GM23248 (cell line): ENCODE data around the gene GPATCH8. TPM values are rescaled to one million over a fixed set of nuclear protein-coding genes. Genes with fewer than 3 reads are reported as not detected.
A peak's percentile ranks its signal among the peaks of the same experiment; 100 is the strongest.

Experiments
- DNase-seq: peaks from one replicate; pipeline ENCODE4 v3.0.0-alpha.2; 2015
- H2AFZ ChIP-seq: fragments of 200-600 bp; sonication (generic); 2 replicates; pipeline ENCODE4 v1.6.1; 2016; ENCODE audit warnings: antibody characterized with exemption
- H3F3A ChIP-seq: fragments of 200-600 bp; sonication (generic); 2 replicates; pipeline ENCODE4 v1.6.1; 2016; ENCODE audit warnings: mild to moderate bottlenecking, antibody characterized with exemption, mixed run types; ENCODE audit not compliant: insufficient read depth
- H3K27ac ChIP-seq: fragments of 200-600 bp; sonication (generic); 2 replicates; pipeline ENCODE4 v1.5.1; 2016; ENCODE audit warnings: mild to moderate bottlenecking
- H3K27me3 ChIP-seq: fragments of 200-600 bp; sonication (generic); replicated peaks from 2 replicates; pipeline ENCODE4 v1.6.1; 2016; ENCODE audit warnings: mild to moderate bottlenecking; ENCODE audit not compliant: insufficient read depth
- H3K36me3 ChIP-seq: fragments of 200-600 bp; sonication (generic); 2 replicates; pipeline ENCODE4 v1.6.1; 2016; ENCODE audit warnings: low read depth, mild to moderate bottlenecking
- H3K4me1 ChIP-seq: fragments of 200-600 bp; sonication (generic); 2 replicates; pipeline ENCODE4 v1.6.1; 2016; ENCODE audit warnings: mild to moderate bottlenecking; ENCODE audit not compliant: insufficient read depth
- H3K4me2 ChIP-seq: fragments of 200-600 bp; sonication (generic); one replicate; pipeline ENCODE4 v1.6.1; 2016; ENCODE audit warnings: mild to moderate bottlenecking; ENCODE audit not compliant: unreplicated experiment
- H3K4me3 ChIP-seq: fragments of 200-600 bp; sonication (generic); 2 replicates; pipeline ENCODE4 v1.5.1; 2016; ENCODE audit warnings: mild to moderate bottlenecking
- H3K79me2 ChIP-seq: fragments of 200-600 bp; sonication (generic); 2 replicates; pipeline ENCODE4 v1.6.1; 2016; ENCODE audit warnings: mild to moderate bottlenecking; ENCODE audit not compliant: insufficient read depth
- H3K9ac ChIP-seq: fragments of 200-600 bp; sonication (generic); 2 replicates; pipeline ENCODE4 v1.6.1; 2016; ENCODE audit warnings: mild to moderate bottlenecking
- H3K9me2 ChIP-seq: fragments of 200-600 bp; sonication (generic); 2 replicates; pipeline ENCODE4 v1.6.1; 2016; ENCODE audit warnings: mixed run types, mild to moderate bottlenecking, moderate library complexity; ENCODE audit not compliant: insufficient read depth
- H3K9me3 ChIP-seq: fragments of 200-600 bp; sonication (generic); one replicate; pipeline ENCODE4 v1.6.1; 2017; ENCODE audit warnings: low read depth
- H4K20me1 ChIP-seq: fragments of 200-600 bp; sonication (generic); 2 replicates; pipeline ENCODE4 v1.6.0; 2016; ENCODE audit not compliant: insufficient read depth
- EZH2 ChIP-seq: fragments of 200-600 bp; sonication (generic); IDR thresholded peaks from 2 replicates; pipeline ENCODE4 v1.6.1; 2018; ENCODE audit warnings: antibody characterized with exemption, mild to moderate bottlenecking; ENCODE audit not compliant: insufficient read depth, poor library complexity, severe bottlenecking
- EZH2phosphoT487 ChIP-seq: fragments of 200-600 bp; sonication (generic); IDR thresholded peaks from 2 replicates; pipeline ENCODE4 v1.6.1; 2018; ENCODE audit warnings: antibody characterized with exemption, moderate library complexity, mild to moderate bottlenecking, low read depth; ENCODE audit not compliant: insufficient read depth
- WGBS, 2 experiments: methylation state at CpG; one replicate each; pipeline ENCODE4 v1.1.6; 2015 to 2017; ENCODE audit warnings: low lambda C conversion rate in 2 of 2, low coverage in 1 of 2; ENCODE audit errors: missing lambda C conversion rate in 2 of 2; 5-methylcytosine and 5-hydroxymethylcytosine counted together
- in situ Hi-C: fragments of 300-500 bp; cut with MboI; formaldehyde crosslinking; loops from 2 replicates; pipeline ENCODE4 v1.15.0; 2020
- polyA plus RNA-seq: library from polyadenylated mRNA; unstranded; fragments of >200 nt; fragmentation: Nextera tagmentation; extraction: Ambion mirVana; gene quantifications from 2 replicates; pipeline ENCODE4 v1.2.1, GENCODE V29; 2016
- total RNA-seq: library from RNA; depleted of rRNA; stranded (reverse); fragments of >200 nt; shearing (Covaris generic); gene quantifications from 2 replicates; pipeline ENCODE4 v1.2.3, GENCODE V29; 2014

Gene GPATCH8
- total and polyA plus RNA-seq, 2 experiments from 2014 or later: 18.0 to 28.4 TPM

- Histone ChIP-seq H4K20me1 (no peaks in the 10 kb centered on the region), H3F3A (no peaks in the 10 kb centered on the region; the same call in 1 of the 2 replicates), H2AFZ (no peak overlapping the region), H3K4me3 (no peak overlapping the region), H3K9me3 (no peaks in the 10 kb centered on the region), H3K4me1 (no peaks in the 10 kb centered on the region), H3K27me3 (no peaks in the 10 kb centered on the region), H3K36me3 (peaks cover 33% of the 10 kb centered on the region), H3K9ac (no peak overlapping the region), H3K79me2 (peaks cover 69% of the 10 kb centered on the region), H3K4me2 (no peak overlapping the region), H3K9me2 (no peaks in the 10 kb centered on the region), H3K27ac (no peak overlapping the region)
- WGBS, 2 experiments: 98 to 100% methylated on average over 2 of the region's 2 CpGs
- TF ChIP-seq EZH2phosphoT487: no peak
- no peak for TF ChIP-seq EZH2
- in situ Hi-C loops: no loop called here
- no peak for DNase-seq
These were observed 66.9 kb downstream of the GPATCH8 start for GRCh38 chr17:44436336-44436735.

- H3K9me2 ChIP-seq: no peaks in the 10 kb centered on the region
- no peak overlapping the region for H3K9ac ChIP-seq
- 97 to 98% methylated on average over 9 of the region's 9 CpGs for WGBS, 2 experiments
- H3K4me3 ChIP-seq: no peak overlapping the region
- no peak overlapping the region for H3K4me2 ChIP-seq
- H3K36me3 ChIP-seq: peaks cover 33% of the 10 kb centered on the region
- no peaks in the 10 kb centered on the region for H3K9me3 ChIP-seq
- TF ChIP-seq EZH2phosphoT487: no peak
- no peak for TF ChIP-seq EZH2
- no peaks in the 10 kb centered on the region for H3K4me1 ChIP-seq
- DNase-seq: no peak
- peaks cover 40% of the 10 kb centered on the region for H3K79me2 ChIP-seq
- H3K27ac ChIP-seq: no peak overlapping the region
- in situ Hi-C loops: no loop called here
- no peaks in the 10 kb centered on the region; the same call in 1 of the 2 replicates for H3F3A ChIP-seq
- H2AFZ ChIP-seq: no peak overlapping the region
- no peaks in the 10 kb centered on the region for H3K27me3 ChIP-seq
- H4K20me1 ChIP-seq: no peaks in the 10 kb centered on the region
These were observed 70.7 kb downstream of the GPATCH8 start for GRCh38 chr17:44432254-44433157.

GRCh38 chr17:44424828-44425461, 78.3 kb downstream of the GPATCH8 start:
- WGBS, 2 experiments: 98 to 99% methylated on average over 3 of the region's 3 CpGs
- Histone ChIP-seq H3K36me3 (peaks cover 29% of the 10 kb centered on the region), H3K27ac (no peak overlapping the region), H3K9me3 (no peaks in the 10 kb centered on the region), H2AFZ (no peak overlapping the region), H3K4me2 (no peak overlapping the region), H3K27me3 (no peaks in the 10 kb centered on the region), H3F3A (no peaks in the 10 kb centered on the region), H3K4me1 (no peaks in the 10 kb centered on the region), H4K20me1 (no peaks in the 10 kb centered on the region), H3K9me2 (no peaks in the 10 kb centered on the region), H3K9ac (no peak overlapping the region), H3K4me3 (no peak overlapping the region), H3K79me2 (peaks cover 36% of the 10 kb centered on the region)
- DNase-seq: no peak
- TF ChIP-seq EZH2 (no peak), EZH2phosphoT487 (no peak)
- in situ Hi-C loops: no loop called here

- H3K4me3 ChIP-seq: no peak overlapping the region
- no peaks in the 10 kb centered on the region for H3K9me3 ChIP-seq
- H3K36me3 ChIP-seq: peaks cover 16% of the 10 kb centered on the region
- no peaks in the 10 kb centered on the region; the same call in 1 of the 2 replicates for H3K79me2 ChIP-seq
- TF ChIP-seq EZH2: no peak
- no peak for TF ChIP-seq EZH2phosphoT487
- peaks cover 25% of the 10 kb centered on the region for H3F3A ChIP-seq
- 49 to 52% methylated on average over 2 of the region's 2 CpGs for WGBS, 2 experiments
- DNase-seq: peak; percentile 93
- H3K4me2 ChIP-seq: no peak overlapping the region
- peaks cover 2% of the 10 kb centered on the region; the same call in 1 of the 2 replicates for H4K20me1 ChIP-seq
- H3K4me1 ChIP-seq: peaks cover 11% of the 10 kb centered on the region
- peak overlapping the region; percentile 35; the same call in 1 of the 2 replicates for H3K9ac ChIP-seq
- peak overlapping the region; percentile 68 for H3K27ac ChIP-seq
- in situ Hi-C loops: no loop called here
- no peak overlapping the region for H2AFZ ChIP-seq
- H3K27me3 ChIP-seq: no peaks in the 10 kb centered on the region
- H3K9me2 ChIP-seq: no peaks in the 10 kb centered on the region
These were observed 85.7 kb downstream of the GPATCH8 start for GRCh38 chr17:44417553-44417952.
